Vagina (tissue), 2 donors: Measurements from ENCODE around the gene SRRM4.
"Not testable (repeated sequence)": the region's sequence is repeated elsewhere in the genome, so short reads cannot be mapped to it uniquely, and the experiment has no call there.

Experiments used
- POLR2A ChIP-seq, 2 donors: fragments of 450-650 bp; IDR thresholded peaks; one replicate each; pipeline ENCODE4 v1.6.1; 2017; ENCODE audit warnings: antibody characterized with exemption in 2 of 2, mild to moderate bottlenecking in 2 of 2, moderate library complexity in 2 of 2
- POLR2AphosphoS5 ChIP-seq, 2 donors: sonication (generic); formaldehyde crosslinking; IDR thresholded peaks; one replicate each; pipeline ENCODE4 v1.9.0; 2017; ENCODE audit warnings: antibody characterized with exemption in 2 of 2, mild to moderate bottlenecking in 2 of 2, low read depth in 1 of 2; ENCODE audit not compliant: insufficient read depth in 1 of 2
- TF ChIP-seq, protein P1 (sequence below), 3 experiments: fragments of 450-650 bp in 2 of 3; fragments of 200-600 bp in 1 of 3; sonication (generic) in 1 of 3; IDR thresholded peaks; one replicate each; pipeline ENCODE4 v1.5.1; 2017 to 2019; ENCODE audit warnings: antibody characterized with exemption in 3 of 3, mild to moderate bottlenecking in 2 of 3, moderate library complexity in 2 of 3

DNA sequence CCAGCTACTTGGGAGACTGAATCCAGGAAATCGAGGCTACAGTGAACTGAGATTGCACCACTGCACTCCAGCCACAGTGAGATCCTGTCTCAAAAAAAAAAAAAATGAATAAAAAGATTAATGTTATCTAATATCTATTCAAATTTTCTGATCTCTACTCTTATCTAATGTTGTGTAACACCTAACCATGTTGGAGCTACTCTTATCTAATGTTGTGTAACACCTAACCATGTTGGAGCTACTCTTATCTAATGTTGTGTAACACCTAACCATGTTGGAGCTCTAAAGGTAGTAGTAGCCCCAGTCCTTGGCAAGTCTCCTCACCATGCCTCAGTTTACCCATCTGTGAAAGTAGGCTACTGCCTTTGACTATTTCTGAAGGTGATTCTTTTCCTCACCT is 26.9 kb downstream of the SRRM4 start:
- TF ChIP-seq, protein P1, sequence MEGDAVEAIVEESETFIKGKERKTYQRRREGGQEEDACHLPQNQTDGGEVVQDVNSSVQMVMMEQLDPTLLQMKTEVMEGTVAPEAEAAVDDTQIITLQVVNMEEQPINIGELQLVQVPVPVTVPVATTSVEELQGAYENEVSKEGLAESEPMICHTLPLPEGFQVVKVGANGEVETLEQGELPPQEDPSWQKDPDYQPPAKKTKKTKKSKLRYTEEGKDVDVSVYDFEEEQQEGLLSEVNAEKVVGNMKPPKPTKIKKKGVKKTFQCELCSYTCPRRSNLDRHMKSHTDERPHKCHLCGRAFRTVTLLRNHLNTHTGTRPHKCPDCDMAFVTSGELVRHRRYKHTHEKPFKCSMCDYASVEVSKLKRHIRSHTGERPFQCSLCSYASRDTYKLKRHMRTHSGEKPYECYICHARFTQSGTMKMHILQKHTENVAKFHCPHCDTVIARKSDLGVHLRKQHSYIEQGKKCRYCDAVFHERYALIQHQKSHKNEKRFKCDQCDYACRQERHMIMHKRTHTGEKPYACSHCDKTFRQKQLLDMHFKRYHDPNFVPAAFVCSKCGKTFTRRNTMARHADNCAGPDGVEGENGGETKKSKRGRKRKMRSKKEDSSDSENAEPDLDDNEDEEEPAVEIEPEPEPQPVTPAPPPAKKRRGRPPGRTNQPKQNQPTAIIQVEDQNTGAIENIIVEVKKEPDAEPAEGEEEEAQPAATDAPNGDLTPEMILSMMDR (IDR thresholded peaks at IDR 0.05), result not testable (repeated sequence)
- TF ChIP-seq POLR2A (IDR thresholded peaks at IDR 0.05); POLR2AphosphoS5 (IDR thresholded peaks at IDR 0.05; ENCODE audit: insufficient read depth in 1 of 2, low read depth in 1 of 2): not testable (repeated sequence)
